ENCODE results near the gene SEMA4A. TPM values are rescaled to one million over a fixed set of nuclear protein-coding genes. Genes with fewer than 3 reads are reported as not detected.

Gene SEMA4A
- total and polyA plus RNA-seq, 2 of the 8 experiments (the other 6 are each of a cell fraction or from before 2014, with no cell fraction given): 7.3 to 10.6 TPM

DNA sequence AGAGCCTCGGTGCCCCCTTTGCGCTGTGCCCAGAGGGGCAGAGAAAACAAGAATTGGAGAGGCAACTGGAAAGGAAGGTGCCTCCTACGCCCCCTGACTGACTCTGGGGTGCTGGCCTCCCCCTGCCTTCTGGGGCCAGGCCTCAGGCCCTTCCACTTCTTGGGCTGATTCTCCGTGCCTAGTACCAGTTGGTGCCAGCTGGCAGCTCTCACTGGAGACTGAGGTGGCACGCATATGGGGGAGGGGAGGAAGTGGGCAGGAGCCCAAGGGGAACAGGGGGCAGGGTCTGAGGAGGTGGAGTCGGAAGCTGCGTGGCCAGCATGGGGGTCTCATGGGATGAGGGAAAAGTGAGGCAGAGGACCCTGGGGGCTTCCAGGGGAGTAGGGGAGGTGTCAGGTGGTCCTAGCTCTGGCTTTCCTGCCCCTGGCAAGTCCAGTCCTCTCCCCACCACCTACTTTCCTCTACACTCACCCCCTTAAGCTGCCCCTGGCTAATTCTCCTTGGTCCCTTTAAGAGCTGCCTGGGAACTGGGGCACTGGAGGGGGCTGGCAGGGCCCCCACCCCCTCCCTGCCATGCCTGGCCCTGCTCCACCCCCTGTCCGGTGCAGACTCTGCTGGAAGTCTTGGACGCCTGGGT lies 6.5 kb upstream of the SEMA4A start:
- Histone ChIP-seq H3K4me3 (ENCODE audit: extremely low read depth in 1 of 4, insufficient read depth in 2 of 4, low read depth in 3 of 4, low read length in 4 of 4) (no peak overlapping the region), H2BK15ac (ENCODE audit: low read length) (peak overlapping the region; percentile 92; the same call in 1 of the 2 replicates), H3K4ac (replicated peaks; ENCODE audit: insufficient read length, low read depth, low read length) (peak overlapping the region; percentile 40), H3K4me1 (replicated peaks in 1 of 4; ENCODE audit: control insufficient read depth in 3 of 4, insufficient read depth in 4 of 4, low read length in 3 of 4) (peaks cover 23 to 37% (median 25%) of the 10 kb centered on the region in 4 experiments), H4K8ac (ENCODE audit: extremely low read depth, insufficient read depth, low read length) (no peak overlapping the region; the same call in 1 of the 2 replicates), H3K4me2 (ENCODE audit: insufficient read depth in 1 of 2, low read depth in 2 of 2, low read length in 2 of 2) (peak overlapping the region in 1 of 2 experiments; percentile 50; a peak in 2 of 4 replicates), H2BK120ac (replicated peaks; ENCODE audit: low read depth, low read length) (peak overlapping the region; percentile 51), H3K23me2 (ENCODE audit: low read depth, low read length) (peaks cover 3% of the 10 kb centered on the region; the same call in 1 of the 2 replicates), H3K79me1 (ENCODE audit: low read depth, low read length) (no peaks in the 10 kb centered on the region; the same call in 1 of the 2 replicates), H3K14ac (ENCODE audit: insufficient read length) (no peak overlapping the region), H3K36me3 (ENCODE audit: control insufficient read depth in 2 of 4, insufficient read depth in 4 of 4, low read length in 3 of 4) (no peaks in the 10 kb centered on the region), H2BK12ac (ENCODE audit: low read depth, low read length) (peak overlapping the region; percentile 92; the same call in 1 of the 2 replicates), H2AK5ac (ENCODE audit: low read depth, low read length) (peak overlapping the region; percentile 76), H3K79me2 (ENCODE audit: control insufficient read depth in 1 of 2, insufficient read depth in 2 of 2, low read length in 2 of 2) (no peaks in the 10 kb centered on the region), H4K20me1 (replicated peaks in 1 of 2; ENCODE audit: control insufficient read depth in 1 of 2, insufficient read depth in 2 of 2, low read length in 2 of 2) (no peaks in the 10 kb centered on the region), H2BK20ac (ENCODE audit: low read length) (no peak overlapping the region; the same call in 1 of the 2 replicates), H4K91ac (replicated peaks; ENCODE audit: insufficient read length, low read length) (peak overlapping the region; percentile 88), H3K23ac (ENCODE audit: insufficient read length) (no peak overlapping the region), H4K5ac (ENCODE audit: insufficient read length, low read depth, low read length) (peak overlapping the region; percentile 23), H3K18ac (ENCODE audit: extremely low read depth, low read length) (peak overlapping the region; percentile 26), H3K27ac (ENCODE audit: low read depth, low read length) (peak overlapping the region; percentile 17; the same call in 1 of the 2 replicates), H2BK5ac (ENCODE audit: low read depth, low read length) (peak overlapping the region; percentile 73; the same call in 1 of the 2 replicates), H3K9me3 (ENCODE audit: insufficient read depth in 2 of 2, low read depth in 1 of 2, low read length in 1 of 2) (no peaks in the 10 kb centered on the region), H3K56ac (replicated peaks; ENCODE audit: insufficient read length, low read depth, low read length) (no peak overlapping the region), H2AFZ (ENCODE audit: low read length) (no peak overlapping the region), H3K9ac (replicated peaks in 1 of 4; ENCODE audit: extremely low read depth in 1 of 4, low read depth in 3 of 4, low read length in 3 of 4) (no peak overlapping the region), H3K27me3 (replicated peaks in 1 of 4; ENCODE audit: control insufficient read depth in 3 of 4, extremely low read depth in 1 of 4, insufficient read depth in 3 of 4, low read length in 3 of 4) (no peaks in the 10 kb centered on the region)
- POLR2A ChIA-PET (ENCODE audit: partially characterized antibody): interaction anchor here (0.9 to 8.5 kb wide), 9 partner anchors 26 to 101 kb away, joined by 3 to 64 read pairs (median 9); partner anchors contain the start of genes PAQR6, PMF1 and SLC25A44
- DNase-seq (ENCODE audit: low read depth in 1 of 2, low spot score in 2 of 2) (no peak), FAIRE-seq (no peak)
- CTCF ChIA-PET (ENCODE audit: partially characterized antibody): interaction anchor here (1.0 to 42.4 kb wide), 20 partner anchors 9 to 134 kb away, joined by 3 to 1994 read pairs (median 5); partner anchors contain the start of genes BGLAP, MEX3A, PAQR6 and PMF1
- 72% methylated on average over 7 of the region's 9 CpGs; no CpG with 5 or more reads in 1 of the 2 experiments for WGBS, 2 experiments (ENCODE audit: extremely low coverage in 1 of 2, insufficient coverage in 1 of 2, insufficient read length in 1 of 2, insufficient replicate concordance in 2 of 2, low coverage in 1 of 2, low lambda C conversion rate in 2 of 2, missing lambda C conversion rate in 1 of 2)
